GM23338 (cell line): Measurements from ENCODE around the gene ASTL.

Experiments
- CREB1 ChIP-seq: fragments of 250-450 bp; sonication (Bioruptor Pico); IDR thresholded peaks from 2 replicates; pipeline ENCODE4 v1.5.0; 2020; ENCODE audit warnings: low read depth, mild to moderate bottlenecking, moderate library complexity
- EZH2 ChIP-seq: fragments of 200-600 bp; sonication (generic); IDR thresholded peaks from one replicate; pipeline ENCODE4 v1.8.0; 2017; ENCODE audit warnings: antibody characterized with exemption, mild to moderate bottlenecking, low read depth; ENCODE audit not compliant: unreplicated experiment
- EZH2phosphoT487 ChIP-seq: fragments of 200-600 bp; sonication (generic); IDR thresholded peaks from one replicate; pipeline ENCODE4 v1.8.1; 2018; ENCODE audit warnings: antibody characterized with exemption; ENCODE audit not compliant: unreplicated experiment
- JUNB ChIP-seq: IDR thresholded peaks from one replicate; pipeline ENCODE4 v1.6.1; 2016; ENCODE audit warnings: antibody characterized with exemption; ENCODE audit not compliant: unreplicated experiment
- NANOG ChIP-seq: IDR thresholded peaks from 2 replicates; pipeline ENCODE4 v1.6.1; 2016; ENCODE audit warnings: antibody characterized with exemption, borderline replicate concordance
- POLR2AphosphoS5 ChIP-seq: IDR thresholded peaks from 2 replicates; pipeline ENCODE4 v1.6.1; 2016; ENCODE audit warnings: antibody characterized with exemption, low read depth
- ZNF114 ChIP-seq: fragments of 250-450 bp; sonication (Bioruptor Pico); IDR thresholded peaks from 2 replicates; pipeline ENCODE4 v1.5.0; 2020; ENCODE audit warnings: mild to moderate bottlenecking, moderate library complexity
- ZNF331 ChIP-seq: fragments of 250-450 bp; sonication (Bioruptor Pico); IDR thresholded peaks from 2 replicates; pipeline ENCODE4 v1.5.0; 2020; ENCODE audit warnings: low read depth, mild to moderate bottlenecking, moderate library complexity
- TF ChIP-seq, protein P1 (sequence below), 2 experiments: fragments of 200-600 bp in 1 of 2; sonication (generic) in 1 of 2; conservative IDR thresholded peaks; 2 replicates each; pipeline versions ENCODE4 v1.5.1 to v1.6.1; 2016 to 2017; ENCODE audit warnings: antibody characterized with exemption in 2 of 2, low read depth in 2 of 2, mild to moderate bottlenecking in 2 of 2, moderate library complexity in 1 of 2
- TF ChIP-seq, protein P2 (sequence below): IDR thresholded peaks from one replicate; pipeline ENCODE4 v1.6.1; 2018; ENCODE audit warnings: antibody characterized with exemption; ENCODE audit not compliant: unreplicated experiment
- TF ChIP-seq, protein P3 (sequence below): IDR thresholded peaks from 2 replicates; pipeline ENCODE4 v1.6.1; 2016; ENCODE audit warnings: antibody characterized with exemption

DNA sequence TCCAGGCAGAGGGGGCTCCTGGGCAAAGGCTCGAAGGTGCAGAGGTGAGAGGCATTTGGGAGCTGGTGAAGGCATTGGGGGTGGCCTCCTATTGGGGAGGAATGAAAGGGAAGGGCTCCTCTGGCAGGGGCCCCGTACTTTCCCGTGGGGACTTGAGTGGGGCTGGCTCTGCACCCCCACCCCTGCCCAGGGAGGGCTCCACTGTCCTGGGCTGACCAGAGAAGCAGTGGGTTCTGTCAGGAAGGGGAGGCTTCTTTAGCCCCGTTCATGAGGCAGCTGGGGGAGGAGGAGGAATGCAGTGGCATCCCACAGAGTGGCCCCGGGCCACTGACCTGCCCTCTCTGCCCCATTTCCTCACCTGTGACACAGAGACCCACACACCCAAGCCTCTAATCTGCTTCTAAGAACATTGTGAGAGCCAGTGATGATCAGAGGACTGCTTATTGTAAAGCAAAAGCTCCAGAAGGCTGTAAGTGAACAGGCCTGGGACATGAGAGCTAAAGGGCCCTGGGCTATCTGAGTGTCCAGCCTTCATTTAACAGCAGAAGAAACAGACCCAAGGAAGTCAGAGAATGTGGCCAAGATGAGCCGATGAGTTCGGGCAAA lies 65.0 kb downstream of the ASTL start:
- TF ChIP-seq, protein P1, sequence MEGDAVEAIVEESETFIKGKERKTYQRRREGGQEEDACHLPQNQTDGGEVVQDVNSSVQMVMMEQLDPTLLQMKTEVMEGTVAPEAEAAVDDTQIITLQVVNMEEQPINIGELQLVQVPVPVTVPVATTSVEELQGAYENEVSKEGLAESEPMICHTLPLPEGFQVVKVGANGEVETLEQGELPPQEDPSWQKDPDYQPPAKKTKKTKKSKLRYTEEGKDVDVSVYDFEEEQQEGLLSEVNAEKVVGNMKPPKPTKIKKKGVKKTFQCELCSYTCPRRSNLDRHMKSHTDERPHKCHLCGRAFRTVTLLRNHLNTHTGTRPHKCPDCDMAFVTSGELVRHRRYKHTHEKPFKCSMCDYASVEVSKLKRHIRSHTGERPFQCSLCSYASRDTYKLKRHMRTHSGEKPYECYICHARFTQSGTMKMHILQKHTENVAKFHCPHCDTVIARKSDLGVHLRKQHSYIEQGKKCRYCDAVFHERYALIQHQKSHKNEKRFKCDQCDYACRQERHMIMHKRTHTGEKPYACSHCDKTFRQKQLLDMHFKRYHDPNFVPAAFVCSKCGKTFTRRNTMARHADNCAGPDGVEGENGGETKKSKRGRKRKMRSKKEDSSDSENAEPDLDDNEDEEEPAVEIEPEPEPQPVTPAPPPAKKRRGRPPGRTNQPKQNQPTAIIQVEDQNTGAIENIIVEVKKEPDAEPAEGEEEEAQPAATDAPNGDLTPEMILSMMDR (conservative IDR thresholded peaks at IDR 0.05; ENCODE audit: low read depth in 2 of 2) = no peak
- TF ChIP-seq, protein P2, sequence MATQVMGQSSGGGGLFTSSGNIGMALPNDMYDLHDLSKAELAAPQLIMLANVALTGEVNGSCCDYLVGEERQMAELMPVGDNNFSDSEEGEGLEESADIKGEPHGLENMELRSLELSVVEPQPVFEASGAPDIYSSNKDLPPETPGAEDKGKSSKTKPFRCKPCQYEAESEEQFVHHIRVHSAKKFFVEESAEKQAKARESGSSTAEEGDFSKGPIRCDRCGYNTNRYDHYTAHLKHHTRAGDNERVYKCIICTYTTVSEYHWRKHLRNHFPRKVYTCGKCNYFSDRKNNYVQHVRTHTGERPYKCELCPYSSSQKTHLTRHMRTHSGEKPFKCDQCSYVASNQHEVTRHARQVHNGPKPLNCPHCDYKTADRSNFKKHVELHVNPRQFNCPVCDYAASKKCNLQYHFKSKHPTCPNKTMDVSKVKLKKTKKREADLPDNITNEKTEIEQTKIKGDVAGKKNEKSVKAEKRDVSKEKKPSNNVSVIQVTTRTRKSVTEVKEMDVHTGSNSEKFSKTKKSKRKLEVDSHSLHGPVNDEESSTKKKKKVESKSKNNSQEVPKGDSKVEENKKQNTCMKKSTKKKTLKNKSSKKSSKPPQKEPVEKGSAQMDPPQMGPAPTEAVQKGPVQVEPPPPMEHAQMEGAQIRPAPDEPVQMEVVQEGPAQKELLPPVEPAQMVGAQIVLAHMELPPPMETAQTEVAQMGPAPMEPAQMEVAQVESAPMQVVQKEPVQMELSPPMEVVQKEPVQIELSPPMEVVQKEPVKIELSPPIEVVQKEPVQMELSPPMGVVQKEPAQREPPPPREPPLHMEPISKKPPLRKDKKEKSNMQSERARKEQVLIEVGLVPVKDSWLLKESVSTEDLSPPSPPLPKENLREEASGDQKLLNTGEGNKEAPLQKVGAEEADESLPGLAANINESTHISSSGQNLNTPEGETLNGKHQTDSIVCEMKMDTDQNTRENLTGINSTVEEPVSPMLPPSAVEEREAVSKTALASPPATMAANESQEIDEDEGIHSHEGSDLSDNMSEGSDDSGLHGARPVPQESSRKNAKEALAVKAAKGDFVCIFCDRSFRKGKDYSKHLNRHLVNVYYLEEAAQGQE = no peak
- TF ChIP-seq EZH2phosphoT487 (no peak), ZNF114 (CRISPR knock-in tag) (no peak), POLR2AphosphoS5 (no peak), CREB1 (CRISPR knock-in tag) (no peak), EZH2 (no peak), ZNF331 (CRISPR knock-in tag) (no peak), JUNB (no peak), NANOG (no peak)
- TF ChIP-seq, protein P3, sequence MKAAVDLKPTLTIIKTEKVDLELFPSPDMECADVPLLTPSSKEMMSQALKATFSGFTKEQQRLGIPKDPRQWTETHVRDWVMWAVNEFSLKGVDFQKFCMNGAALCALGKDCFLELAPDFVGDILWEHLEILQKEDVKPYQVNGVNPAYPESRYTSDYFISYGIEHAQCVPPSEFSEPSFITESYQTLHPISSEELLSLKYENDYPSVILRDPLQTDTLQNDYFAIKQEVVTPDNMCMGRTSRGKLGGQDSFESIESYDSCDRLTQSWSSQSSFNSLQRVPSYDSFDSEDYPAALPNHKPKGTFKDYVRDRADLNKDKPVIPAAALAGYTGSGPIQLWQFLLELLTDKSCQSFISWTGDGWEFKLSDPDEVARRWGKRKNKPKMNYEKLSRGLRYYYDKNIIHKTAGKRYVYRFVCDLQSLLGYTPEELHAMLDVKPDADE = no peak
